HUES64 (cell line): ENCODE measurements around the gene ZNF618.

ENCODE experiments used
- H3K27ac ChIP-seq: 2 replicates; pipeline ENCODE4 v1.7.0; 2013; ENCODE audit warnings: low read depth, low read length, inconsistent platforms
- H3K27me3 ChIP-seq: 2 replicates; pipeline ENCODE4 v1.6.1; 2013; ENCODE audit warnings: mild to moderate bottlenecking, low read length; ENCODE audit not compliant: insufficient read depth
- H3K36me3 ChIP-seq: 2 replicates; pipeline ENCODE4 v1.6.1; 2013; ENCODE audit warnings: mild to moderate bottlenecking, low read length; ENCODE audit not compliant: insufficient read depth
- H3K4me1 ChIP-seq: 2 replicates; pipeline ENCODE4 v1.6.1; 2013; ENCODE audit warnings: mild to moderate bottlenecking, low read length, moderate library complexity; ENCODE audit not compliant: insufficient read depth
- H3K4me3 ChIP-seq: 2 replicates; pipeline ENCODE4 v1.5.1; 2013; ENCODE audit warnings: mild to moderate bottlenecking, low read length, moderate library complexity
- H3K9ac ChIP-seq: 2 replicates; pipeline ENCODE4 v1.6.1; 2013; ENCODE audit warnings: mild to moderate bottlenecking, low read depth, low read length
- H3K9me3 ChIP-seq: 2 replicates; pipeline ENCODE4 v1.6.1; 2013; ENCODE audit warnings: low read depth, low read length; ENCODE audit not compliant: insufficient read depth
- WGBS: fragments of 150-250, 120-280 bp; methylation state at CpG from one replicate; pipeline ENCODE4 v1.1.7; 2013; ENCODE audit warnings: missing lambda C conversion rate; 5-methylcytosine and 5-hydroxymethylcytosine counted together

Gene ZNF618

GRCh38 chr9:113926211-113926610, 50.1 kb downstream of the ZNF618 start:
- 100% methylated on average over 1 of the region's 1 CpG for WGBS

GRCh38 chr9:113927277-113927676, 51.2 kb downstream of the ZNF618 start:
- no peak overlapping the region for H3K4me3 ChIP-seq
- WGBS = 49% methylated on average over 2 of the region's 2 CpGs
- H3K36me3 ChIP-seq = no peaks in the 10 kb centered on the region
- peaks cover 19% of the 10 kb centered on the region; the same call in 1 of the 2 replicates for H3K9me3 ChIP-seq
- no peak overlapping the region for H3K9ac ChIP-seq
- no peaks in the 10 kb centered on the region for H3K27me3 ChIP-seq
- H3K4me1 ChIP-seq = 0 out of 2 replicates have a peak, but pooled peaks cover 4% of the 10 kb centered on the region
- no peak overlapping the region for H3K27ac ChIP-seq

More at GRCh38 chr9:113926211-113926610, 50.1 kb downstream of the ZNF618 start:
- Histone ChIP-seq H3K4me1 (0 out of 2 replicates have a peak, but pooled peaks cover 4% of the 10 kb centered on the region), H3K27ac (no peak overlapping the region), H3K9me3 (peaks cover 19% of the 10 kb centered on the region; the same call in 1 of the 2 replicates), H3K27me3 (no peaks in the 10 kb centered on the region), H3K4me3 (no peak overlapping the region), H3K36me3 (no peaks in the 10 kb centered on the region), H3K9ac (no peak overlapping the region)

GRCh38 chr9:113928269-113928668, 52.2 kb downstream of the ZNF618 start:
- 82% methylated on average over 3 of the region's 3 CpGs for WGBS
- Histone ChIP-seq H3K36me3 (no peaks in the 10 kb centered on the region), H3K9ac (no peak overlapping the region), H3K4me1 (0 out of 2 replicates have a peak, but pooled peaks cover 4% of the 10 kb centered on the region), H3K27ac (no peak overlapping the region), H3K9me3 (peaks cover 11% of the 10 kb centered on the region; the same call in 1 of the 2 replicates), H3K27me3 (no peaks in the 10 kb centered on the region), H3K4me3 (no peak overlapping the region)

- peaks cover 10% of the 10 kb centered on the region; the same call in 1 of the 2 replicates for H3K9me3 ChIP-seq
- H3K27me3 ChIP-seq = no peaks in the 10 kb centered on the region
- H3K9ac ChIP-seq = no peak overlapping the region
- 0 out of 2 replicates have a peak, but pooled peaks cover 4% of the 10 kb centered on the region for H3K4me1 ChIP-seq
- no peak overlapping the region for H3K4me3 ChIP-seq
- WGBS = 90% methylated on average over 5 of the region's 6 CpGs
- H3K36me3 ChIP-seq = no peaks in the 10 kb centered on the region
- H3K27ac ChIP-seq = no peak overlapping the region
These were observed 53.7 kb downstream of the ZNF618 start for GRCh38 chr9:113929634-113930389.

GRCh38 chr9:113930390-113930783, 54.3 kb downstream of the ZNF618 start:
- peaks cover 10% of the 10 kb centered on the region; the same call in 1 of the 2 replicates for H3K9me3 ChIP-seq
- H3K36me3 ChIP-seq = no peaks in the 10 kb centered on the region
- no peaks in the 10 kb centered on the region for H3K27me3 ChIP-seq
- no peak overlapping the region for H3K27ac ChIP-seq
- H3K4me3 ChIP-seq = no peak overlapping the region
- 76% methylated on average over 5 of the region's 5 CpGs for WGBS
- no peak overlapping the region for H3K9ac ChIP-seq
- 0 out of 2 replicates have a peak, but pooled peaks cover 4% of the 10 kb centered on the region for H3K4me1 ChIP-seq

- Histone ChIP-seq H3K27ac (no peak overlapping the region), H3K27me3 (no peaks in the 10 kb centered on the region), H3K4me1 (0 out of 2 replicates have a peak, but pooled peaks cover 4% of the 10 kb centered on the region), H3K9ac (no peak overlapping the region), H3K36me3 (no peaks in the 10 kb centered on the region), H3K9me3 (peaks cover 10% of the 10 kb centered on the region; the same call in 1 of the 2 replicates), H3K4me3 (no peak overlapping the region)
- 89% methylated on average over 5 of the region's 5 CpGs for WGBS
These were observed 55.0 kb downstream of the ZNF618 start for GRCh38 chr9:113931140-113931539.

- no peak overlapping the region for H3K9ac ChIP-seq
- H3K36me3 ChIP-seq = no peaks in the 10 kb centered on the region
- no peak overlapping the region for H3K4me3 ChIP-seq
- H3K4me1 ChIP-seq = 0 out of 2 replicates have a peak, but pooled peaks cover 4% of the 10 kb centered on the region
- peaks cover 10% of the 10 kb centered on the region; the same call in 1 of the 2 replicates for H3K9me3 ChIP-seq
- no peak overlapping the region for H3K27ac ChIP-seq
- WGBS = 94% methylated on average over 3 of the region's 4 CpGs
- no peaks in the 10 kb centered on the region for H3K27me3 ChIP-seq
These were observed 55.7 kb downstream of the ZNF618 start for GRCh38 chr9:113931777-113932176.

- Histone ChIP-seq H3K4me1 (no peaks in the 10 kb centered on the region), H3K9me3 (peaks cover 10% of the 10 kb centered on the region; the same call in 1 of the 2 replicates), H3K36me3 (no peaks in the 10 kb centered on the region), H3K27ac (no peak overlapping the region), H3K27me3 (no peaks in the 10 kb centered on the region), H3K9ac (no peak overlapping the region), H3K4me3 (no peak overlapping the region)
- WGBS = 93% methylated on average over 8 of the region's 8 CpGs
These were observed 56.9 kb downstream of the ZNF618 start for GRCh38 chr9:113932906-113933584.

GRCh38 chr9:113933671-113934070, 57.6 kb downstream of the ZNF618 start:
- Histone ChIP-seq H3K4me3 (no peak overlapping the region), H3K4me1 (no peaks in the 10 kb centered on the region), H3K27ac (no peak overlapping the region), H3K9me3 (0 out of 2 replicates have a peak, but pooled peaks cover 4% of the 10 kb centered on the region), H3K9ac (no peak overlapping the region), H3K36me3 (no peaks in the 10 kb centered on the region), H3K27me3 (no peaks in the 10 kb centered on the region)

GRCh38 chr9:113934167-113934828, 58.2 kb downstream of the ZNF618 start:
- H3K36me3 ChIP-seq = no peaks in the 10 kb centered on the region
- no peaks in the 10 kb centered on the region for H3K9me3 ChIP-seq
- H3K27ac ChIP-seq = no peak overlapping the region
- no peak overlapping the region for H3K4me3 ChIP-seq
- H3K27me3 ChIP-seq = no peaks in the 10 kb centered on the region
- WGBS = 93% methylated on average over 14 of the region's 14 CpGs
- H3K4me1 ChIP-seq = no peaks in the 10 kb centered on the region
- H3K9ac ChIP-seq = no peak overlapping the region
